MV-4-11 (cell line): ENCODE results near the gene GAR1.
A peak's percentile ranks its signal among the peaks of the same experiment; 100 is the strongest.
"Not testable (repeated sequence)": the region's sequence is repeated elsewhere in the genome, so short reads cannot be mapped to it uniquely, and the experiment has no call there.

Experiments used
- DNase-seq: peaks from one replicate; lab custom pipeline; 2025; lab: John Stamatoyannopoulos, UW

Gene GAR1

GRCh38 chr4:109815151-109816081 lies at the start of gene GAR1:
TSS of gene GAR1 (plus strand) at chr4:109815762. CDS start at chr4:109816165, 403 bp downstream.
- peak; percentile 93 for DNase-seq

- DNase-seq: not testable (repeated sequence)
Measured at GRCh38 chr4:109782092-109782491, 33.5 kb upstream of the GAR1 start.

GRCh38 chr4:109786846-109787245 lies 28.7 kb upstream of the GAR1 start:
- DNase-seq: no peak

GRCh38 chr4:109787807-109788206 lies 27.8 kb upstream of the GAR1 start:
- DNase-seq: no peak

- no peak for DNase-seq
Measured at GRCh38 chr4:109795059-109795458, 20.5 kb upstream of the GAR1 start.

GRCh38 chr4:109798866-109799265 lies 16.7 kb upstream of the GAR1 start:
- DNase-seq: no peak

- DNase-seq: no peak
Measured at GRCh38 chr4:109801099-109801789, 14.3 kb upstream of the GAR1 start.

- peak; percentile 25 for DNase-seq
Measured at GRCh38 chr4:109801895-109802319, 13.7 kb upstream of the GAR1 start, which contains the start of gene CFI. TSS of gene CFI (minus strand) at chr4:109801999. CDS start at chr4:109801971, 28 bp downstream.

GRCh38 chr4:109803924-109804571 lies 11.5 kb upstream of the GAR1 start:
- DNase-seq: no peak

- no peak for DNase-seq
Measured at GRCh38 chr4:109809655-109810054, 5.9 kb upstream of the GAR1 start.

- DNase-seq: no peak
Measured at GRCh38 chr4:109810552-109811387, 4.8 kb upstream of the GAR1 start.

- DNase-seq: no peak
Measured at GRCh38 chr4:109811707-109812106, 3.9 kb upstream of the GAR1 start.

GRCh38 chr4:109816082-109816442 lies 500 bp downstream of the GAR1 start:
- DNase-seq: no peak

GRCh38 chr4:109816894-109817293 lies 1.3 kb downstream of the GAR1 start:
- DNase-seq: no peak

GRCh38 chr4:109818268-109818667 lies 2.7 kb downstream of the GAR1 start:
- no peak for DNase-seq

- no peak for DNase-seq
Measured at GRCh38 chr4:109820563-109820962, 5.0 kb downstream of the GAR1 start.

GRCh38 chr4:109821185-109821584 lies 5.6 kb downstream of the GAR1 start:
- DNase-seq: no peak

- DNase-seq: no peak
Measured at GRCh38 chr4:109826719-109827118, 11.2 kb downstream of the GAR1 start.

GRCh38 chr4:109827672-109828071 lies 12.1 kb downstream of the GAR1 start, which contains the start of gene RRH:
TSS of gene RRH (plus strand) at chr4:109827972. CDS start at chr4:109828028, 56 bp downstream.
- DNase-seq: no peak

GRCh38 chr4:109833756-109834155 lies 18.2 kb downstream of the GAR1 start:
- DNase-seq: peak; percentile 6

- no peak for DNase-seq
Measured at GRCh38 chr4:109836985-109837384, 21.4 kb downstream of the GAR1 start.
